ENCODE results near the gene CAPZA2. TPM values are rescaled to one million over a fixed set of nuclear protein-coding genes. Genes with fewer than 3 reads are reported as not detected.

The CAPZA2 gene
- total and polyA plus RNA-seq, 9 of the 15 experiments (the other 6 are each of a cell fraction or from before 2014, with no cell fraction given) = 67.0 to 524 (median 176) TPM

DNA sequence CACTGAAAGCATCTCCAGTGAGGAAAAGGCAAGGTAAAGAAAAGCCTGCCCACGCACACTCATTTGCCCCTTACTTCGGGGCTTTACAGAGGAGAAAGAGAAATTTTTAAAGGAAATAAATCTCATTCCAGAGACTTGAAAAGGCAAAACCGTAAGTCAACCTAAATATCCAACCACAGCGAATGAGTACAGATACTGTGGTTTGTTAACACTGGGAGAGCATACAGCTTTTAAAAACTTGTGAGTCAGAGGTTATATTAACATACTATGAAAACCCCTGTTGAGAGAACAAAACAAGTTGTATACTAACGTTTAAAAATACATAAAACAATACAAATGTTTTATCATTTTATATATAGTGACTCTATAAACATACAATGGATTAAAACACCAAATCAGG is 62.4 kb downstream of the CAPZA2 start:
- TF ChIP-seq, protein P1, sequence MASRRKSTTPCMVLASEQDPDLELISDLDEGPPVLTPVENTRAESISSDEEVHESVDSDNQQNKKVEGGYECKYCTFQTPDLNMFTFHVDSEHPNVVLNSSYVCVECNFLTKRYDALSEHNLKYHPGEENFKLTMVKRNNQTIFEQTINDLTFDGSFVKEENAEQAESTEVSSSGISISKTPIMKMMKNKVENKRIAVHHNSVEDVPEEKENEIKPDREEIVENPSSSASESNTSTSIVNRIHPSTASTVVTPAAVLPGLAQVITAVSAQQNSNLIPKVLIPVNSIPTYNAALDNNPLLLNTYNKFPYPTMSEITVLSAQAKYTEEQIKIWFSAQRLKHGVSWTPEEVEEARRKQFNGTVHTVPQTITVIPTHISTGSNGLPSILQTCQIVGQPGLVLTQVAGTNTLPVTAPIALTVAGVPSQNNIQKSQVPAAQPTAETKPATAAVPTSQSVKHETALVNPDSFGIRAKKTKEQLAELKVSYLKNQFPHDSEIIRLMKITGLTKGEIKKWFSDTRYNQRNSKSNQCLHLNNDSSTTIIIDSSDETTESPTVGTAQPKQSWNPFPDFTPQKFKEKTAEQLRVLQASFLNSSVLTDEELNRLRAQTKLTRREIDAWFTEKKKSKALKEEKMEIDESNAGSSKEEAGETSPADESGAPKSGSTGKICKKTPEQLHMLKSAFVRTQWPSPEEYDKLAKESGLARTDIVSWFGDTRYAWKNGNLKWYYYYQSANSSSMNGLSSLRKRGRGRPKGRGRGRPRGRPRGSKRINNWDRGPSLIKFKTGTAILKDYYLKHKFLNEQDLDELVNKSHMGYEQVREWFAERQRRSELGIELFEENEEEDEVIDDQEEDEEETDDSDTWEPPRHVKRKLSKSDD (conservative IDR thresholded peaks at IDR 0.05; ENCODE audit: low read length) = no peak
- TF ChIP-seq, protein P2, sequence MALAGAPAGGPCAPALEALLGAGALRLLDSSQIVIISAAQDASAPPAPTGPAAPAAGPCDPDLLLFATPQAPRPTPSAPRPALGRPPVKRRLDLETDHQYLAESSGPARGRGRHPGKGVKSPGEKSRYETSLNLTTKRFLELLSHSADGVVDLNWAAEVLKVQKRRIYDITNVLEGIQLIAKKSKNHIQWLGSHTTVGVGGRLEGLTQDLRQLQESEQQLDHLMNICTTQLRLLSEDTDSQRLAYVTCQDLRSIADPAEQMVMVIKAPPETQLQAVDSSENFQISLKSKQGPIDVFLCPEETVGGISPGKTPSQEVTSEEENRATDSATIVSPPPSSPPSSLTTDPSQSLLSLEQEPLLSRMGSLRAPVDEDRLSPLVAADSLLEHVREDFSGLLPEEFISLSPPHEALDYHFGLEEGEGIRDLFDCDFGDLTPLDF (CRISPR knock-in tag; IDR thresholded peaks at IDR 0.05) = no peak
- TF ChIP-seq FOXP1 (CRISPR knock-in tag; IDR thresholded peaks at IDR 0.05) = no peak
- no peak for TF ChIP-seq MED1 (CRISPR knock-in tag; IDR thresholded peaks at IDR 0.05; ENCODE audit: borderline replicate concordance)
- no peak for TF ChIP-seq PCBP1 (IDR thresholded peaks at IDR 0.05; ENCODE audit: low read depth, low read length, poor library complexity, severe bottlenecking)
- FAIRE-seq (no peak), DNase-seq (ENCODE audit: extremely low read depth in 1 of 4, low spot score in 3 of 4) (no peak), ATAC-seq (no peak)
- CTCF ChIA-PET (ENCODE audit: low intra/inter-chr PET ratio) = no interaction called here
- H3K9me1 ChIP-seq (ENCODE audit: control insufficient read depth, insufficient read depth, low read length) = no peaks in the 10 kb centered on the region
- no peak overlapping the region for H2AFZ ChIP-seq (ENCODE audit: low read depth, low read length)
- intact Hi-C loops (cut with micrococcal nuclease) (loop anchor here (5.0 kb wide), 1 partner anchor 97 kb away; no protein-coding TSS in a partner anchor), in situ Hi-C loops (cut with MboI) (loop anchor here (5.0 kb wide), 1 partner anchor 198 kb away; no protein-coding TSS in a partner anchor)
- H3K27me3 ChIP-seq (ENCODE audit: control insufficient read depth in 2 of 2, insufficient read depth in 2 of 2, low read length in 2 of 2) = 0 out of 5 replicates have a peak, but pooled peaks cover 0 to 2% of the 10 kb centered on the region in 2 experiments
- POLR2A ChIA-PET = no interaction called here
- no peaks in the 10 kb centered on the region for H3K9me3 ChIP-seq (replicated peaks; ENCODE audit: control insufficient read depth, insufficient read depth, low read depth, low read length)
- H3K79me2 ChIP-seq (ENCODE audit: control insufficient read depth, insufficient read depth, low read length) = no peaks in the 10 kb centered on the region
- no peaks in the 10 kb centered on the region for H4K20me1 ChIP-seq (replicated peaks; ENCODE audit: control insufficient read depth, insufficient read depth, low read length)
- BruUV-seq (replicated peaks) = no TSS peak
- no peaks in the 10 kb centered on the region for H3K4me1 ChIP-seq (replicated peaks in 1 of 2; ENCODE audit: control insufficient read depth in 2 of 2, insufficient read depth in 2 of 2, low read length in 2 of 2)
- H3K9ac ChIP-seq (ENCODE audit: insufficient read depth in 1 of 2, low read depth in 2 of 2, low read length in 2 of 2) = no peak overlapping the region
- no peak overlapping the region for H3K27ac ChIP-seq (ENCODE audit: extremely low read depth, low read depth, low read length)
- H3K4me2 ChIP-seq (ENCODE audit: insufficient read depth, low read length) = no peak overlapping the region
- 32% methylated on average over 5 of the region's 5 CpGs for WGBS (ENCODE audit: insufficient coverage, low coverage, missing lambda C conversion rate)
- no peak overlapping the region for H3K4me3 ChIP-seq
- H3K36me3 ChIP-seq (ENCODE audit: control insufficient read depth, insufficient read depth, low read length) = no peaks in the 10 kb centered on the region; the same call in 2 of the 3 replicates

All from K562 (cell line).